Uterus (tissue), 4 donors: ENCODE measurements around the gene ROBO2. TPM values are rescaled to one million over a fixed set of nuclear protein-coding genes. Genes with fewer than 3 reads are reported as not detected.

Experiments
- DNase-seq, 2 donors: peaks; one replicate each; pipeline ENCODE4 v3.0.0-alpha.2; 2019 to 2020
- H3K27ac ChIP-seq, 2 donors: fragments of 200-600 bp; sonication (generic); 1 replicate in 1 of 2; 2 replicates in 1 of 2; pipeline ENCODE4 v1.5.1; 2016 to 2018
- H3K27me3 ChIP-seq, 2 donors: fragments of 200-600 bp; sonication (generic); one replicate each; pipeline ENCODE4 v1.5.1; 2018 to 2019; ENCODE audit warnings: control low read depth in 1 of 2
- H3K36me3 ChIP-seq, 2 donors: fragments of 200-600 bp; sonication (generic); one replicate each; pipeline ENCODE4 v1.5.1; 2019; ENCODE audit warnings: control low read depth in 1 of 2
- H3K4me1 ChIP-seq, 2 donors: fragments of 200-600 bp; sonication (generic); one replicate each; pipeline ENCODE4 v1.5.1; 2018 to 2019; ENCODE audit warnings: control low read depth in 1 of 2
- H3K4me3 ChIP-seq, 2 donors: fragments of 200-600 bp; sonication (generic); 1 replicate in 1 of 2; 2 replicates in 1 of 2; pipeline ENCODE4 v1.5.1; 2018 to 2019; ENCODE audit warnings: mild to moderate bottlenecking in 1 of 2
- H3K9me3 ChIP-seq, 2 donors: fragments of 200-600 bp; sonication (generic); one replicate each; pipeline ENCODE4 v1.5.1; 2019; ENCODE audit warnings: control low read depth in 1 of 2
- POLR2A ChIP-seq, 2 donors: fragments of 450-650 bp; IDR thresholded peaks; one replicate each; pipeline ENCODE4 v1.6.1; 2016; ENCODE audit warnings: antibody characterized with exemption in 2 of 2, mild to moderate bottlenecking in 1 of 2, moderate library complexity in 1 of 2
- intact Hi-C: fragments of 100-400 bp; cut with DNase I; formaldehyde crosslinking; loops from one replicate; pipeline ENCODE4 v1.15.1; 2023; ENCODE audit warnings: low total_unique reads
- total RNA-seq, 4 donors: library from RNA; depleted of rRNA in 3 of 4; stranded (reverse); fragments of >200 nt in 3 of 4; gene quantifications; one replicate each; pipeline versions ENCODE4 v1.1.0 to v1.2.4, GENCODE V29; 2014 to 2023
- TF ChIP-seq, protein P1 (sequence below), 4 experiments: fragments of 200-600 bp in 2 of 4; fragments of 450-650 bp in 2 of 4; sonication (generic) in 2 of 4; IDR thresholded peaks; one replicate each; pipeline ENCODE4 v1.5.1; 2016 to 2019; ENCODE audit warnings: antibody characterized with exemption in 4 of 4, mild to moderate bottlenecking in 2 of 4, moderate library complexity in 1 of 4
- donor health status: DM: yes; HTN: yes; CAD: no.

The ROBO2 gene
- total RNA-seq, 4 donors from 2014 or later, result 0.26 to 51.3 (median 0.49) TPM; not detected in 1

- TF ChIP-seq, protein P1, sequence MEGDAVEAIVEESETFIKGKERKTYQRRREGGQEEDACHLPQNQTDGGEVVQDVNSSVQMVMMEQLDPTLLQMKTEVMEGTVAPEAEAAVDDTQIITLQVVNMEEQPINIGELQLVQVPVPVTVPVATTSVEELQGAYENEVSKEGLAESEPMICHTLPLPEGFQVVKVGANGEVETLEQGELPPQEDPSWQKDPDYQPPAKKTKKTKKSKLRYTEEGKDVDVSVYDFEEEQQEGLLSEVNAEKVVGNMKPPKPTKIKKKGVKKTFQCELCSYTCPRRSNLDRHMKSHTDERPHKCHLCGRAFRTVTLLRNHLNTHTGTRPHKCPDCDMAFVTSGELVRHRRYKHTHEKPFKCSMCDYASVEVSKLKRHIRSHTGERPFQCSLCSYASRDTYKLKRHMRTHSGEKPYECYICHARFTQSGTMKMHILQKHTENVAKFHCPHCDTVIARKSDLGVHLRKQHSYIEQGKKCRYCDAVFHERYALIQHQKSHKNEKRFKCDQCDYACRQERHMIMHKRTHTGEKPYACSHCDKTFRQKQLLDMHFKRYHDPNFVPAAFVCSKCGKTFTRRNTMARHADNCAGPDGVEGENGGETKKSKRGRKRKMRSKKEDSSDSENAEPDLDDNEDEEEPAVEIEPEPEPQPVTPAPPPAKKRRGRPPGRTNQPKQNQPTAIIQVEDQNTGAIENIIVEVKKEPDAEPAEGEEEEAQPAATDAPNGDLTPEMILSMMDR (IDR thresholded peaks at IDR 0.05), result no peak
- TF ChIP-seq POLR2A (IDR thresholded peaks at IDR 0.05), result no peak
- Histone ChIP-seq H3K4me1 (no peaks in the 10 kb centered on the region), H3K27me3 (no peaks in the 10 kb centered on the region), H3K9me3 (no peaks in the 10 kb centered on the region), H3K36me3 (no peaks in the 10 kb centered on the region), H3K27ac (no peak overlapping the region), H3K4me3 (no peak overlapping the region)
- intact Hi-C loops, result no loop called here
- DNase-seq, result no peak
Measured at GRCh38 chr3:77427528-77427927, 387.6 kb downstream of the ROBO2 start.

- intact Hi-C loops, result no loop called here
- H3K4me1 ChIP-seq, result no peaks in the 10 kb centered on the region
- H3K27me3 ChIP-seq, result no peaks in the 10 kb centered on the region
- no peak for DNase-seq
- H3K36me3 ChIP-seq, result no peaks in the 10 kb centered on the region
- no peak for TF ChIP-seq POLR2A (IDR thresholded peaks at IDR 0.05)
- TF ChIP-seq, protein P1 (IDR thresholded peaks at IDR 0.05), result no peak
- H3K27ac ChIP-seq, result no peak overlapping the region
- H3K4me3 ChIP-seq, result no peak overlapping the region
- H3K9me3 ChIP-seq, result no peaks in the 10 kb centered on the region
Measured at GRCh38 chr3:77436908-77437307, 397.0 kb downstream of the ROBO2 start.

DNA sequence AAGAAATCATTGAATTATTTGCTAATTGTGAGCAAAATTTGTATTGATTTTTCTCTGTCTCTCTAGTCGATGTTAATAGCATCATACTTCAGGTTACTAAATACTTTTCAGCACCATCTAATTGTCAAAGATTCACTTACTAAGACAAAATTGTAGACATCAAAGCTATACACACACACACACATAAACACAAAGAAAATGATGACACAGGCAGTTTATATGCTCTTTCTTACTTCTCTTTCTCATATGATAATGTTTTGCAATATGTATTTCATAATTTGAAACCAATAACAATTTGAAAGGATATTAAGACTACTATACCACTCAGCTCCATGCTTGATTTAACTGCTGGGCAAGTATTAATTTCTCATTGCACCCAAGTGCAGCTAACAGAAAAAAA is 406.2 kb downstream of the ROBO2 start:
- H3K27ac ChIP-seq, result no peak overlapping the region
- H3K27me3 ChIP-seq, result no peaks in the 10 kb centered on the region
- H3K4me1 ChIP-seq, result no peaks in the 10 kb centered on the region
- TF ChIP-seq, protein P1 (IDR thresholded peaks at IDR 0.05), result no peak
- no peak for TF ChIP-seq POLR2A (IDR thresholded peaks at IDR 0.05)
- no peaks in the 10 kb centered on the region for H3K36me3 ChIP-seq
- intact Hi-C loops, result no loop called here
- DNase-seq, result no peak
- no peaks in the 10 kb centered on the region for H3K9me3 ChIP-seq
- H3K4me3 ChIP-seq, result no peak overlapping the region

GRCh38 chr3:77446761-77447160 is 406.9 kb downstream of the ROBO2 start:
- H3K27ac ChIP-seq, result no peak overlapping the region
- no peaks in the 10 kb centered on the region for H3K9me3 ChIP-seq
- no peak for TF ChIP-seq POLR2A (IDR thresholded peaks at IDR 0.05)
- TF ChIP-seq, protein P1 (IDR thresholded peaks at IDR 0.05), result no peak
- no peak for DNase-seq
- H3K4me3 ChIP-seq, result no peak overlapping the region
- no peaks in the 10 kb centered on the region for H3K4me1 ChIP-seq
- intact Hi-C loops, result no loop called here
- H3K27me3 ChIP-seq, result no peaks in the 10 kb centered on the region
- H3K36me3 ChIP-seq, result no peaks in the 10 kb centered on the region

- DNase-seq, result no peak
- H3K4me1 ChIP-seq, result no peaks in the 10 kb centered on the region
- intact Hi-C loops, result no loop called here
- H3K36me3 ChIP-seq, result no peaks in the 10 kb centered on the region
- no peaks in the 10 kb centered on the region for H3K27me3 ChIP-seq
- no peak overlapping the region for H3K27ac ChIP-seq
- TF ChIP-seq, protein P1 (IDR thresholded peaks at IDR 0.05), result no peak
- no peak for TF ChIP-seq POLR2A (IDR thresholded peaks at IDR 0.05)
- no peak overlapping the region for H3K4me3 ChIP-seq
- H3K9me3 ChIP-seq, result no peaks in the 10 kb centered on the region
Measured at GRCh38 chr3:77449459-77450350, 409.8 kb downstream of the ROBO2 start.
